GM12801 (cell line): ENCODE measurements around the gene KCNK3.

Source experiments
- CTCF ChIP-seq: IDR thresholded peaks from one replicate; pipeline ENCODE4 v1.5.1; 2011; ENCODE audit warnings: control low read depth; ENCODE audit not compliant: insufficient read length; ENCODE audit errors: extremely low read depth

Gene KCNK3

GRCh38 chr2:26670171-26670570 is 22.4 kb upstream of the KCNK3 start:
- TF ChIP-seq CTCF = no peak

- TF ChIP-seq CTCF = no peak
These were observed 21.5 kb upstream of the KCNK3 start for GRCh38 chr2:26670931-26671460.

- no peak for TF ChIP-seq CTCF
These were observed 20.8 kb upstream of the KCNK3 start for GRCh38 chr2:26671691-26672090.

- no peak for TF ChIP-seq CTCF
These were observed 20.3 kb upstream of the KCNK3 start for GRCh38 chr2:26672112-26672817.

- no peak for TF ChIP-seq CTCF
These were observed 19.6 kb upstream of the KCNK3 start for GRCh38 chr2:26672818-26673393.

GRCh38 chr2:26674002-26674751 is 18.3 kb upstream of the KCNK3 start:
- TF ChIP-seq CTCF = no peak

- no peak for TF ChIP-seq CTCF
These were observed 17.8 kb upstream of the KCNK3 start for GRCh38 chr2:26674771-26675170.
